Esophagus muscularis mucosa (tissue), 4 donors: ENCODE data around the gene LMLN. TPM values are rescaled to one million over a fixed set of nuclear protein-coding genes. Genes with fewer than 3 reads are reported as not detected.

Experiments used
- DNase-seq: peaks from one replicate; pipeline ENCODE4 v3.0.0-alpha.2; 2017; ENCODE audit errors: extremely low spot score
- H3K27ac ChIP-seq, 4 donors: fragments of 200-600 bp; sonication (generic); replicated peaks in 1 of 4; 1 replicate in 3 of 4; 2 replicates in 1 of 4; pipeline ENCODE4 v1.5.1; 2016 to 2019; ENCODE audit warnings: mild to moderate bottlenecking in 1 of 4
- H3K27me3 ChIP-seq, 4 donors: fragments of 200-600 bp; sonication (generic); one replicate each; pipeline versions ENCODE4 v1.5.1 to v1.6.0; 2016 to 2019
- H3K36me3 ChIP-seq, 4 donors: fragments of 200-600 bp; sonication (generic); one replicate each; pipeline ENCODE4 v1.5.1; 2016 to 2019
- H3K4me1 ChIP-seq, 4 donors: fragments of 200-600 bp; sonication (generic); one replicate each; pipeline ENCODE4 v1.5.1; 2016 to 2019
- H3K4me3 ChIP-seq, 4 donors: fragments of 200-600 bp; sonication (generic); 1 replicate in 2 of 4; 2 replicates in 2 of 4; pipeline ENCODE4 v1.5.1; 2016 to 2019; ENCODE audit warnings: mild to moderate bottlenecking in 4 of 4, moderate library complexity in 1 of 4
- H3K9me3 ChIP-seq, 4 donors: fragments of 200-600 bp; sonication (generic); 1 replicate in 3 of 4; 2 replicates in 1 of 4; pipeline ENCODE4 v1.5.1; 2016 to 2019
- EP300 ChIP-seq: sonication (generic); formaldehyde crosslinking; IDR thresholded peaks from one replicate; pipeline ENCODE4 v1.6.1; 2017; ENCODE audit warnings: antibody characterized with exemption
- POLR2A ChIP-seq: fragments of 450-650 bp; IDR thresholded peaks from one replicate; pipeline ENCODE4 v1.6.1; 2017; ENCODE audit warnings: antibody characterized with exemption, moderate library complexity, mild to moderate bottlenecking, low read depth
- POLR2AphosphoS5 ChIP-seq, 2 donors: sonication (generic); formaldehyde crosslinking; IDR thresholded peaks; one replicate each; pipeline ENCODE4 v1.6.1; 2017; ENCODE audit warnings: antibody characterized with exemption in 2 of 2
- WGBS: methylation state at CpG from one replicate; pipeline ENCODE4 v1.1.5; 2018; 5-methylcytosine and 5-hydroxymethylcytosine counted together
- intact Hi-C: fragments of 100-400 bp; cut with DNase I; formaldehyde crosslinking; loops from one replicate; pipeline ENCODE4 v1.15.1; 2023
- total RNA-seq, 4 donors: library from RNA; depleted of rRNA; stranded (reverse); fragments of >200 nt; gene quantifications; one replicate each; pipeline versions ENCODE4 v1.1.0 to v1.2.1, GENCODE V29; 2016
- TF ChIP-seq, protein P1 (sequence below), 3 experiments: fragments of 200-600 bp in 2 of 3; fragments of 450-650 bp in 1 of 3; sonication (generic) in 2 of 3; IDR thresholded peaks; one replicate each; pipeline ENCODE4 v1.5.1; 2017 to 2019; ENCODE audit warnings: antibody characterized with exemption in 3 of 3, mild to moderate bottlenecking in 2 of 3, moderate library complexity in 1 of 3

The LMLN gene
- total RNA-seq, 4 donors from 2014 or later = 4.1 to 5.5 (median 4.6) TPM

- Histone ChIP-seq H3K27me3 (no peaks in the 10 kb centered on the region), H3K27ac (no peak overlapping the region), H3K9me3 (no peaks in the 10 kb centered on the region), H3K4me1 (no peaks in the 10 kb centered on the region), H3K36me3 (peaks cover 0 to 18% (median 5%) of the 10 kb centered on the region in 4 donors), H3K4me3 (no peak overlapping the region)
- 98% methylated on average over 5 of the region's 5 CpGs for WGBS
- no peak for DNase-seq
- intact Hi-C loops = no loop called here
- no peak for TF ChIP-seq POLR2AphosphoS5 (IDR thresholded peaks at IDR 0.05)
- TF ChIP-seq POLR2A = no peak
- TF ChIP-seq EP300 = no peak
- TF ChIP-seq, protein P1, sequence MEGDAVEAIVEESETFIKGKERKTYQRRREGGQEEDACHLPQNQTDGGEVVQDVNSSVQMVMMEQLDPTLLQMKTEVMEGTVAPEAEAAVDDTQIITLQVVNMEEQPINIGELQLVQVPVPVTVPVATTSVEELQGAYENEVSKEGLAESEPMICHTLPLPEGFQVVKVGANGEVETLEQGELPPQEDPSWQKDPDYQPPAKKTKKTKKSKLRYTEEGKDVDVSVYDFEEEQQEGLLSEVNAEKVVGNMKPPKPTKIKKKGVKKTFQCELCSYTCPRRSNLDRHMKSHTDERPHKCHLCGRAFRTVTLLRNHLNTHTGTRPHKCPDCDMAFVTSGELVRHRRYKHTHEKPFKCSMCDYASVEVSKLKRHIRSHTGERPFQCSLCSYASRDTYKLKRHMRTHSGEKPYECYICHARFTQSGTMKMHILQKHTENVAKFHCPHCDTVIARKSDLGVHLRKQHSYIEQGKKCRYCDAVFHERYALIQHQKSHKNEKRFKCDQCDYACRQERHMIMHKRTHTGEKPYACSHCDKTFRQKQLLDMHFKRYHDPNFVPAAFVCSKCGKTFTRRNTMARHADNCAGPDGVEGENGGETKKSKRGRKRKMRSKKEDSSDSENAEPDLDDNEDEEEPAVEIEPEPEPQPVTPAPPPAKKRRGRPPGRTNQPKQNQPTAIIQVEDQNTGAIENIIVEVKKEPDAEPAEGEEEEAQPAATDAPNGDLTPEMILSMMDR (IDR thresholded peaks at IDR 0.05) = no peak
Observed at GRCh38 chr3:198017090-198017489, 57.1 kb downstream of the LMLN start.

GRCh38 chr3:198018416-198018815 is 58.4 kb downstream of the LMLN start:
- peaks cover 5 to 30% (median 9%) of the 10 kb centered on the region in 4 donors for H3K36me3 ChIP-seq
- no peak for DNase-seq
- H3K9me3 ChIP-seq = no peaks in the 10 kb centered on the region
- intact Hi-C loops = no loop called here
- H3K27me3 ChIP-seq = no peaks in the 10 kb centered on the region
- H3K4me1 ChIP-seq = no peaks in the 10 kb centered on the region
- no peak overlapping the region for H3K27ac ChIP-seq
- TF ChIP-seq, protein P1 (IDR thresholded peaks at IDR 0.05) = no peak
- no peak for TF ChIP-seq POLR2AphosphoS5 (IDR thresholded peaks at IDR 0.05)
- TF ChIP-seq EP300 = no peak
- TF ChIP-seq POLR2A = no peak
- 95% methylated on average over 4 of the region's 4 CpGs for WGBS
- no peak overlapping the region for H3K4me3 ChIP-seq

- intact Hi-C loops = no loop called here
- no peaks in the 10 kb centered on the region for H3K4me1 ChIP-seq
- no peak overlapping the region for H3K4me3 ChIP-seq
- DNase-seq = no peak
- H3K36me3 ChIP-seq = peaks cover 5 to 33% (median 9%) of the 10 kb centered on the region in 4 donors
- no peaks in the 10 kb centered on the region for H3K9me3 ChIP-seq
- no peak overlapping the region for H3K27ac ChIP-seq
- no peaks in the 10 kb centered on the region for H3K27me3 ChIP-seq
- 92% methylated on average over 2 of the region's 2 CpGs for WGBS
- TF ChIP-seq POLR2A (no peak), POLR2AphosphoS5 (IDR thresholded peaks at IDR 0.05) (no peak), EP300 (no peak)
- TF ChIP-seq, protein P1 (IDR thresholded peaks at IDR 0.05) = no peak
Observed at GRCh38 chr3:198019115-198019514, 59.1 kb downstream of the LMLN start.

DNA sequence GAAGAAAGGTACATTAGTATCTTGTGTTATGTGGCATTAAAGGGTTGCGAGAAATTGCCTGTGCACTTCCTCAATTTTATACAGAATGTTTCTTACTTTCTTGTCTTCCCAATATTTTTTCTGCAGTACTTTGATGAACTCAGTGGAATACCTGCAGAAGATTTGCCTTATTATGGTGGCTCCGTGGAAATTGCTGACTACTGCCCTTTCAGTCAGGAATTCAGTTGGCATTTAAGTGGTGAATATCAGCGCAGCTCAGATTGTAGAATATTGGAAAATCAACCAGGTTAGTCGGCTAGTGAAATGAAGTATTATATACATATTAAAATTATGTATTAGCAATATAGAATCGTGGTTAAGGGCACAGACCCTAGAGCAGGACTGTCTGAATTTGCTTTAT is 61.3 kb downstream of the LMLN start:
- intact Hi-C loops = no loop called here
- WGBS = 94% methylated on average over 5 of the region's 5 CpGs
- H3K27ac ChIP-seq = no peak overlapping the region
- no peaks in the 10 kb centered on the region for H3K9me3 ChIP-seq
- no peak for DNase-seq
- TF ChIP-seq POLR2A = no peak
- TF ChIP-seq, protein P1 (IDR thresholded peaks at IDR 0.05) = no peak
- TF ChIP-seq POLR2AphosphoS5 (IDR thresholded peaks at IDR 0.05) = no peak
- no peak for TF ChIP-seq EP300
- H3K27me3 ChIP-seq = no peaks in the 10 kb centered on the region
- peaks cover 11 to 47% (median 17%) of the 10 kb centered on the region in 4 donors for H3K36me3 ChIP-seq
- H3K4me3 ChIP-seq = no peak overlapping the region
- H3K4me1 ChIP-seq = no peaks in the 10 kb centered on the region

- no peaks in the 10 kb centered on the region for H3K4me1 ChIP-seq
- 91% methylated on average over 3 of the region's 3 CpGs for WGBS
- H3K36me3 ChIP-seq = peaks cover 11 to 56% (median 18%) of the 10 kb centered on the region in 4 donors
- H3K27ac ChIP-seq = no peak overlapping the region
- H3K27me3 ChIP-seq = no peaks in the 10 kb centered on the region
- no peaks in the 10 kb centered on the region for H3K9me3 ChIP-seq
- intact Hi-C loops = no loop called here
- no peak for TF ChIP-seq POLR2AphosphoS5 (IDR thresholded peaks at IDR 0.05)
- TF ChIP-seq, protein P1 (IDR thresholded peaks at IDR 0.05) = no peak
- TF ChIP-seq POLR2A = no peak
- no peak for TF ChIP-seq EP300
- H3K4me3 ChIP-seq = no peak overlapping the region
- DNase-seq = no peak
Observed at GRCh38 chr3:198022604-198023003, 62.6 kb downstream of the LMLN start.
